Head of caudate nucleus (tissue), 42 donors: ENCODE results near the gene PTPN18.
"Not testable (repeated sequence)": the region's sequence is repeated elsewhere in the genome, so short reads cannot be mapped to it uniquely, and the experiment has no call there.

ENCODE experiments used
- DNase-seq, 42 donors: peaks; one replicate each; pipeline versions ENCODE4 v3.0.0 to v3.0.0-alpha.2; 2020 to 2021; ENCODE audit warnings: mixed read lengths in 7 of 42
- intact Hi-C: fragments of 100-400 bp; cut with DNase I; formaldehyde crosslinking; loops from one replicate; pipeline ENCODE4 v1.15.0; 2022

The PTPN18 gene

GRCh38 chr2:130391058-130391871 is 35.4 kb downstream of the PTPN18 start:
- DNase-seq: peak; percentile 61 to 93 (median 83)
- intact Hi-C loops: no loop called here

- intact Hi-C loops: no loop called here
- DNase-seq: peak in 31 of 42 donors; percentile 32 to 78 (median 52)
Observed at GRCh38 chr2:130391872-130392670, 36.2 kb downstream of the PTPN18 start.

DNA sequence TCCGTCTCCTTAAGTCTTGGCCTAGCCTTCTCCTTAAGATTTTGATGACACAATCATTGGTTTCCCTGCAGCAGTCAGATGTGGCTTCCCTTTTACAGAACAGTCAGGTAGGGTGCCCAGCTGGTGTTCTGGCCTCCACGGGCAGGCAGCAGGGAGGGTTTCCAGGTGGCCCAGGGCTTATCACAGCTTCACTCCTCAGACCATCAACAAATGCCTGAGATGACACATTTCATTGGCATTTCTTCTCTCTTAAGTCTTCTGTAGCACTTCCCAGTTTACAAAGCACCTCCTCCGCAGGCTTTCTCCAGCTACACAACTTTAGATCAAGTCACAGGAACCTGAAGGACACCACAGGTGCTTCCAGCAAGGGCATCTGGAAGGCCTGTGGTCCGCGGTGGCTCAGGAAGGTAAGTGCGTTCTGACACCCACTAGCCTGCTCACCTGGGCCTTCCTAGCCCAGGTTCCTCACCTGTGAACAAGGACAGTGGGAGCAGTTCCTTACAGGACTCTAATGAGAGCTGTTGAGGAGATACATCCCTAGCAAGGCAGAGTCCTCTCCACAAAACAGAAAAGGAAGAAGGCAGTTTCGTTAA is 37.6 kb downstream of the PTPN18 start:
- intact Hi-C loops: no loop called here
- peak in 1 of 42 donors; percentile 23 for DNase-seq

DNA sequence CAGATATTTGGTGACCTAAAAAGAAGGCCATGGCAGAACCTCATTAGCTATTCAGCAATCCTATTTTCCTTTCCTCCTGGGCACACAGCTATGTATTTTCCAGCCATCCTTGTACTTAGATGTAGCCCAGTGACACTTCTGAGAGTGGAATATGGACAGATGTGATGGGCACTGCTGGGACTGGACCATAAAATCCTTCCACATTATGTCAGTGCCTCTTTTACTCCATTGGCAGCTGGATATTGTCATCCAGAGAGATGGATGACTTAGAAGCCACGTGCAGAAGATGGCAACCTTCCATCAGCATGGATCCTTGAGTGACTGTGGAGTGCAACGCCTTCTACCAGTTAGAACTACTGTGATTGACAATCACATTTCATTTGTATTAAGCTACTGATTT is 50.4 kb downstream of the PTPN18 start:
- DNase-seq, intact Hi-C loops: not testable (repeated sequence)

GRCh38 chr2:130416693-130417092 is 60.8 kb downstream of the PTPN18 start:
- DNase-seq: peak in 6 of 42 donors; percentile 2 to 27 (median 24)
- intact Hi-C loops: not testable (repeated sequence)

DNA sequence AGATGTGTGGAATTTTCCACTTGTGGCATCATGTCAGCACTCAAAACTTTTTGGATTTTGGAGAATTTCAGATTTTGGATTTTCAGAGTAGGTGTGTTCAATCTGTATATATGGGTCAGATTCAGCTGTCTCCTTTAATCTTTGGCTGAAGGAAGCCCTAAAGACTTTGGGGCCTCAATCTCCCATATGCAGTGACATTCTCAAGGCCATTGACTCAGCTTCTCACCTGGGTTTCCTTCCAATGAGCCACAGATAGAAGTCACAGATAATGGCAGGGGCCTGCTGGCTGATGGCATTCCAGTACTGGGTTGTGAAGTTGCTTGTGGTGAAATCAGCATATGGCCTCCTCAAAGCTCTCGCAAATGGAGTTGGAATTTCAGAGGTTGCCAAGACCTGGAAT is 63.0 kb downstream of the PTPN18 start:
- intact Hi-C loops, DNase-seq: not testable (repeated sequence)
